Activated CD8-positive, alpha-beta memory T cell treated with anti-CD3 and anti-CD28 coated beads, Interleukin-2, amount 50 U/mL, for 24 hours (primary cell): ENCODE data around the gene MAN2A2.
"Not testable (repeated sequence)": the region's sequence is repeated elsewhere in the genome, so short reads cannot be mapped to it uniquely, and the experiment has no call there.

ENCODE experiments used
- DNase-seq: peaks from one replicate; pipeline ENCODE4 v3.0.0-alpha.2; 2020; ENCODE audit errors: extremely low read depth

MAN2A2 gene

GRCh38 chr15:90918034-90918788, 15.1 kb downstream of the MAN2A2 start:
- DNase-seq: no peak

- no peak for DNase-seq
Measured at GRCh38 chr15:90918835-90919234, 15.7 kb downstream of the MAN2A2 start.

- no peak for DNase-seq
Measured at GRCh38 chr15:90921887-90922286, 18.8 kb downstream of the MAN2A2 start.

- not testable (repeated sequence) for DNase-seq
Measured at GRCh38 chr15:90922712-90923322, 19.7 kb downstream of the MAN2A2 start.

GRCh38 chr15:90924375-90924774, 21.3 kb downstream of the MAN2A2 start:
- DNase-seq: no peak

- DNase-seq: not testable (repeated sequence)
Measured at GRCh38 chr15:90926766-90927165, 23.7 kb downstream of the MAN2A2 start.

GRCh38 chr15:90928106-90928505, 25.0 kb downstream of the MAN2A2 start:
- not testable (repeated sequence) for DNase-seq

GRCh38 chr15:90929246-90930019, 26.3 kb downstream of the MAN2A2 start:
- DNase-seq: no peak

GRCh38 chr15:90930861-90931574, 27.9 kb downstream of the MAN2A2 start:
- no peak for DNase-seq

- DNase-seq: no peak
Measured at GRCh38 chr15:90931575-90931827, 28.4 kb downstream of the MAN2A2 start.

- peak; percentile 71 for DNase-seq
Measured at GRCh38 chr15:90931828-90932659, 28.9 kb downstream of the MAN2A2 start, which contains the start of gene HDDC3. Gene HDDC3, minus strand, starts transcription at chr15:90932549. Its CDS starts 9 bp downstream, at chr15:90932540.

- DNase-seq: no peak
Measured at GRCh38 chr15:90932660-90932991, 29.5 kb downstream of the MAN2A2 start.

GRCh38 chr15:90933301-90933700, 30.2 kb downstream of the MAN2A2 start:
- DNase-seq: no peak

GRCh38 chr15:90934256-90934948, 31.3 kb downstream of the MAN2A2 start:
- peak; percentile 60 for DNase-seq

GRCh38 chr15:90934949-90935751, 32.0 kb downstream of the MAN2A2 start, which contains the start of gene UNC45A:
Gene UNC45A, plus strand, starts transcription at chr15:90935285. Its CDS starts 40 bp downstream, at chr15:90935325.
- peak; percentile 86 for DNase-seq

- no peak for DNase-seq
Measured at GRCh38 chr15:90936823-90937222, 33.7 kb downstream of the MAN2A2 start.

- no peak for DNase-seq
Measured at GRCh38 chr15:90938261-90938660, 35.2 kb downstream of the MAN2A2 start.

- DNase-seq: no peak
Measured at GRCh38 chr15:90939756-90940155, 36.7 kb downstream of the MAN2A2 start.

GRCh38 chr15:90941038-90941437, 37.9 kb downstream of the MAN2A2 start:
- no peak for DNase-seq
